ENCODE data around the gene CIITA. TPM values are rescaled to one million over a fixed set of nuclear protein-coding genes. Genes with fewer than 3 reads are reported as not detected.

CIITA gene
- total and polyA plus RNA-seq, 10 of the 15 experiments (the other 5 are each of a cell fraction or from before 2014, with no cell fraction given): 11.5 to 145 (median 49.7) TPM

DNA sequence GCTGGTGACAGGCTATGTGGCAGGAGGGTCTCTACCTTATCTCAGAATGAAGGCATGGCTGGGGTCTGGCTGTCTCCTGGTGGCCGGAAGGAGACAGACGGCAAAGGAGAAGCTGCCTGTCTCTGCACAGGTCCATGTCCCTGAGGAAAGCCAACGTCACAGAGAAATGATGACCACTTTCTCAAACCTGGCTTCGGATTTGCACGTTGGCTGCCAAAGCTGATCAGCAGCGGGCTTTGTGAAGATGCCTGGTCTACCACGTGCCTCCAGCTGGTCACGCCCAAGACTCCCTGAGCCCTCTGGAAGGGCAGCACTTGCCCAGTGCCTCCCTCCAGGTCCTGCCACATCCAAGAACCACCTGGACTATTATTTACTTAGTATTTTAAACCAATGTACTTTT, 56.9 kb downstream of the CIITA start:
- ChIA-PET CTCF (interaction anchor here (2.5 kb wide), 1 partner anchor 15 kb away, joined by 8 read pairs; no protein-coding TSS in a partner anchor), RAD21 (ENCODE audit: unreplicated experiment) (no interaction called here), SMC1A (ENCODE audit: uncharacterized antibody, unreplicated experiment) (interaction anchor here (1.5 kb wide), 2 partner anchors 15 to 57 kb away, joined by 4 read pairs; partner anchors contain the start of gene CIITA), POLR2A (no interaction called here)
- no peak overlapping the region for H2AFZ ChIP-seq (ENCODE audit: control insufficient read depth, low read depth, low read length)
- no peak for TF ChIP-seq CHD4 (IDR thresholded peaks at IDR 0.05)
- TF ChIP-seq POLR2AphosphoS2 (IDR thresholded peaks at IDR 0.05; ENCODE audit: low read depth, low read length): peak; percentile 15
- no peak for TF ChIP-seq SPI1 (IDR thresholded peaks at IDR 0.05; ENCODE audit: borderline replicate concordance, insufficient read depth, low read depth, low read length)
- TF ChIP-seq HDGF (IDR thresholded peaks at IDR 0.05): no peak
- TF ChIP-seq ZNF592 (IDR thresholded peaks at IDR 0.05): no peak
- DNase-seq (ENCODE audit: low read depth, low spot score): no peak
- no peak overlapping the region for H3K9ac ChIP-seq (ENCODE audit: control insufficient read depth, insufficient read depth, low read length)
- no peak overlapping the region for H3K27ac ChIP-seq (ENCODE audit: control insufficient read depth, insufficient read depth)
- no peak for FAIRE-seq
- H3K4me1 ChIP-seq (ENCODE audit: control insufficient read depth, insufficient read depth, low read length): peaks cover 23% of the 10 kb centered on the region
- H3K36me3 ChIP-seq (ENCODE audit: control insufficient read depth in 2 of 2, insufficient read depth in 2 of 2, low read length in 1 of 2): peaks cover 0 to 2% of the 10 kb centered on the region in 2 experiments; a peak in 2 of 4 replicates
- no peaks in the 10 kb centered on the region for H3K27me3 ChIP-seq (replicated peaks in 1 of 2; ENCODE audit: control insufficient read depth in 2 of 2, insufficient read depth in 2 of 2, low read length in 1 of 2)
- H3K4me2 ChIP-seq (ENCODE audit: control insufficient read depth, insufficient read depth): no peak overlapping the region
- in situ Hi-C loops (cut with MboI) (no loop called here), intact Hi-C loops (cut with micrococcal nuclease; ENCODE audit: unreplicated experiment) (no loop called here)
- no TSS peak for BruUV-seq (replicated peaks)
- H4K20me1 ChIP-seq (ENCODE audit: control insufficient read depth, insufficient read depth): no peaks in the 10 kb centered on the region; the same call in 1 of the 2 replicates
- H3K9me3 ChIP-seq (replicated peaks; ENCODE audit: control insufficient read depth, insufficient read depth, low read length): no peaks in the 10 kb centered on the region
- H3K79me2 ChIP-seq (ENCODE audit: control insufficient read depth, insufficient read depth, low read length): peaks cover 27% of the 10 kb centered on the region
- no peak for ATAC-seq
- 96% methylated on average over 8 of the region's 8 CpGs for WGBS (ENCODE audit: insufficient coverage, insufficient replicate concordance, low lambda C conversion rate, missing lambda C conversion rate)
- no peak overlapping the region for H3K4me3 ChIP-seq
